HCT116 (cell line): ENCODE data around the gene ANP32B. TPM values are rescaled to one million over a fixed set of nuclear protein-coding genes. Genes with fewer than 3 reads are reported as not detected.

Source experiments
- ATAC-seq: fragments of 200-7000 bp; cut with Tn5 transposase; 2 replicates; pipeline ENCODE4 v1.9.1; 2020; ENCODE audit warnings: mild to moderate bottlenecking, moderate library complexity
- BruUV-seq: library from RNA; stranded (reverse); fragments of 400-500 nt; replicated peaks from 2 replicates; lab custom pipeline; 2021; lab: Mats Ljungman, UMichigan
- CTCF ChIA-PET: fragments of 300-600 bp; sonication (Branson Sonifier 250); formaldehyde crosslinking; loops from one replicate; lab custom pipeline; 2021; ENCODE audit warnings: antibody characterized with exemption; lab: Charles Lee
- POLR2A ChIA-PET: fragments of 300-600, 350-600 bp; sonication (Branson Sonifier 250); formaldehyde crosslinking; loops from one replicate; lab custom pipeline; 2021; ENCODE audit warnings: antibody characterized with exemption; lab: Charles Lee
- RAD21 ChIA-PET, 2 experiments: fragments of 300-600 bp; sonication (Branson Sonifier 250); formaldehyde crosslinking; loops; one replicate each; lab custom pipeline; 2023; ENCODE audit warnings: low total read pairs in 2 of 2; ENCODE audit not compliant: uncharacterized antibody in 2 of 2, unreplicated experiment in 2 of 2, low non-redundant PET in 1 of 2; lab: Charles Lee
- DNase-seq: peaks from one replicate; pipeline ENCODE4 v3.0.0-alpha.2; 2010; ENCODE audit warnings: low read depth, low spot score
- H2AFZ ChIP-seq: fragments of 200-600 bp; shearing (Covaris generic), sonication (generic); 2 replicates; pipeline ENCODE4 v1.6.1; 2017; ENCODE audit warnings: low read depth, mixed run types, mixed read lengths, antibody characterized with exemption, low read length; ENCODE audit not compliant: poor library complexity, severe bottlenecking
- H3K27ac ChIP-seq: 2 replicates; pipeline ENCODE4 v1.5.1; 2012; ENCODE audit warnings: low read depth, low read length
- H3K27me3 ChIP-seq: fragments of 200-600 bp; sonication (generic); 2 replicates; pipeline ENCODE4 v1.6.1; 2016; ENCODE audit warnings: mixed run types, low read length, mixed read lengths; ENCODE audit not compliant: insufficient read depth
- H3K36me3 ChIP-seq, 2 experiments: fragments of 200-500 bp in 1 of 2; fragments of 200-600 bp in 1 of 2; sonication (Bioruptor generic) in 1 of 2; sonication (generic) in 1 of 2; 2 replicates each; pipeline versions ENCODE4 v1.5.1 to v1.6.1; 2014 to 2016; ENCODE audit warnings: low read length in 2 of 2, inconsistent platforms in 1 of 2, mixed read lengths in 1 of 2, mixed run types in 1 of 2; ENCODE audit not compliant: insufficient read depth in 2 of 2, control insufficient read depth in 1 of 2
- H3K4me1 ChIP-seq, 2 experiments: fragments of 200-600 bp in 1 of 2; sonication (generic) in 1 of 2; 2 replicates each; pipeline versions ENCODE4 v1.5.1 to v1.6.1; 2012 to 2017; ENCODE audit warnings: low read length in 2 of 2, inconsistent platforms in 1 of 2, mild to moderate bottlenecking in 1 of 2, mixed read lengths in 1 of 2, mixed run types in 1 of 2, moderate library complexity in 1 of 2; ENCODE audit not compliant: insufficient read depth in 2 of 2, control insufficient read depth in 1 of 2
- H3K4me2 ChIP-seq: fragments of 200-600 bp; sonication (generic); 2 replicates; pipeline ENCODE4 v1.6.1; 2017; ENCODE audit warnings: mixed run types, low read length, mixed read lengths
- H3K4me3 ChIP-seq, 2 experiments: fragments of 200-600 bp in 1 of 2; sonication (generic) in 1 of 2; replicated peaks in 1 of 2; 2 replicates each; pipeline ENCODE4 v1.5.1; 2011 to 2016; ENCODE audit warnings: low read length in 2 of 2, control low read depth in 1 of 2, low read depth in 1 of 2, mild to moderate bottlenecking in 1 of 2, mixed read lengths in 1 of 2, mixed run types in 1 of 2
- H3K79me2 ChIP-seq: fragments of 200-600 bp; sonication (generic); 2 replicates; pipeline ENCODE4 v1.6.1; 2017; ENCODE audit warnings: mild to moderate bottlenecking, mixed run types, low read length, moderate library complexity, mixed read lengths; ENCODE audit not compliant: insufficient read depth
- H3K9ac ChIP-seq: fragments of 200-600 bp; sonication (generic); 2 replicates; pipeline ENCODE4 v1.6.1; 2016; ENCODE audit warnings: low read length, mixed read lengths
- H3K9me2 ChIP-seq: fragments of 200-600 bp; sonication (generic), shearing (Covaris generic); 2 replicates; pipeline ENCODE4 v1.6.1; 2017; ENCODE audit warnings: mixed run types, mild to moderate bottlenecking, moderate library complexity; ENCODE audit not compliant: insufficient read depth
- H3K9me3 ChIP-seq, 2 experiments: fragments of 200-500 bp in 1 of 2; fragments of 200-600 bp in 1 of 2; sonication (Bioruptor generic) in 1 of 2; sonication (generic) in 1 of 2; 2 replicates each; pipeline ENCODE4 v1.6.1; 2014 to 2017; ENCODE audit warnings: low read length in 2 of 2, mixed read lengths in 2 of 2, inconsistent platforms in 1 of 2, low read depth in 1 of 2, mild to moderate bottlenecking in 1 of 2, mixed run types in 1 of 2, moderate library complexity in 1 of 2; ENCODE audit not compliant: control insufficient read depth in 1 of 2, insufficient read depth in 1 of 2
- H4K20me1 ChIP-seq: fragments of 200-600 bp; sonication (generic), shearing (Covaris generic); 2 replicates; pipeline ENCODE4 v1.6.1; 2017; ENCODE audit warnings: mixed run types, mild to moderate bottlenecking, moderate library complexity; ENCODE audit not compliant: insufficient read depth
- ATF3 ChIP-seq: IDR thresholded peaks from 2 replicates; pipeline ENCODE4 v1.6.1; 2012
- CEBPB ChIP-seq: IDR thresholded peaks from 2 replicates; pipeline ENCODE4 v1.6.1; 2012; ENCODE audit warnings: low read depth
- EZH2 ChIP-seq: fragments of 200-600 bp; sonication (generic); IDR thresholded peaks from 2 replicates; pipeline ENCODE4 v1.6.1; 2017; ENCODE audit warnings: antibody characterized with exemption, mixed run types
- JUND ChIP-seq: IDR thresholded peaks from 2 replicates; pipeline ENCODE4 v1.6.1; 2012
- MAX ChIP-seq: IDR thresholded peaks from 2 replicates; pipeline ENCODE4 v1.6.1; 2012
- REST ChIP-seq: IDR thresholded peaks from 2 replicates; pipeline ENCODE4 v1.6.1; 2012; ENCODE audit warnings: low read depth
- SIN3A ChIP-seq: IDR thresholded peaks from 2 replicates; pipeline ENCODE4 v1.6.1; 2012; ENCODE audit warnings: low read depth
- SP1 ChIP-seq: IDR thresholded peaks from 2 replicates; pipeline ENCODE4 v1.6.1; 2012; ENCODE audit warnings: low read depth
- SRF ChIP-seq: IDR thresholded peaks from 2 replicates; pipeline ENCODE4 v1.6.1; 2012; ENCODE audit warnings: low read depth
- TCF7L2 ChIP-seq: IDR thresholded peaks from 2 replicates; pipeline ENCODE4 v1.7.0; 2011; ENCODE audit warnings: borderline replicate concordance, inconsistent platforms; ENCODE audit not compliant: insufficient read depth, insufficient read length; ENCODE audit errors: extremely low read depth
- ZFX ChIP-seq: fragments of 450-650 bp; IDR thresholded peaks from 2 replicates; pipeline ENCODE4 v1.6.1; 2017
- ZNF274 ChIP-seq: fragments of 200-500 bp; sonication (Bioruptor generic); IDR thresholded peaks from 2 replicates; pipeline ENCODE4 v1.6.1; 2014; ENCODE audit warnings: mild to moderate bottlenecking, low read depth, low read length, inconsistent platforms
- intact Hi-C: fragments of 100-400 bp; cut with micrococcal nuclease; formaldehyde crosslinking; loops from 2 replicates; pipeline ENCODE4 v1.10.0; 2022
- total RNA-seq: library from RNA; stranded (reverse); gene quantifications from one replicate; pipeline ENCODE4 v1.2.1, GENCODE V29; 2021; ENCODE audit not compliant: unreplicated experiment
- TF ChIP-seq, protein P1 (sequence below), 3 experiments: fragments of 200-600 bp in 1 of 3; sonication (generic) in 1 of 3; IDR thresholded peaks in 2 of 3; conservative IDR thresholded peaks in 1 of 3; 2 replicates each; pipeline ENCODE4 v1.5.1; 2012 to 2017; ENCODE audit warnings: low read depth in 2 of 3, low read length in 2 of 3, antibody characterized with exemption in 1 of 3, borderline replicate concordance in 1 of 3, control low read depth in 1 of 3, mild to moderate bottlenecking in 1 of 3, mixed read lengths in 1 of 3, mixed run types in 1 of 3, moderate library complexity in 1 of 3; ENCODE audit not compliant: insufficient read depth in 1 of 3
- TF ChIP-seq, protein P2 (sequence below): IDR thresholded peaks from 2 replicates; pipeline ENCODE4 v1.6.1; 2011; ENCODE audit warnings: mild to moderate bottlenecking, low read length, moderate library complexity; ENCODE audit not compliant: insufficient replicate concordance; ENCODE audit errors: extremely low read depth

ANP32B gene
- total RNA-seq, 1 experiment from 2014 or later: 206 TPM

- TF ChIP-seq MAX: no peak
- no peak for TF ChIP-seq SIN3A
- TF ChIP-seq TCF7L2: no peak
- TF ChIP-seq EZH2: no peak
- no peak for TF ChIP-seq JUND
- TF ChIP-seq ZFX: no peak
- TF ChIP-seq ATF3: no peak
- TF ChIP-seq REST: no peak
- no peak for TF ChIP-seq CEBPB
- TF ChIP-seq ZNF274: no peak
- TF ChIP-seq SP1: no peak
- TF ChIP-seq, protein P1, sequence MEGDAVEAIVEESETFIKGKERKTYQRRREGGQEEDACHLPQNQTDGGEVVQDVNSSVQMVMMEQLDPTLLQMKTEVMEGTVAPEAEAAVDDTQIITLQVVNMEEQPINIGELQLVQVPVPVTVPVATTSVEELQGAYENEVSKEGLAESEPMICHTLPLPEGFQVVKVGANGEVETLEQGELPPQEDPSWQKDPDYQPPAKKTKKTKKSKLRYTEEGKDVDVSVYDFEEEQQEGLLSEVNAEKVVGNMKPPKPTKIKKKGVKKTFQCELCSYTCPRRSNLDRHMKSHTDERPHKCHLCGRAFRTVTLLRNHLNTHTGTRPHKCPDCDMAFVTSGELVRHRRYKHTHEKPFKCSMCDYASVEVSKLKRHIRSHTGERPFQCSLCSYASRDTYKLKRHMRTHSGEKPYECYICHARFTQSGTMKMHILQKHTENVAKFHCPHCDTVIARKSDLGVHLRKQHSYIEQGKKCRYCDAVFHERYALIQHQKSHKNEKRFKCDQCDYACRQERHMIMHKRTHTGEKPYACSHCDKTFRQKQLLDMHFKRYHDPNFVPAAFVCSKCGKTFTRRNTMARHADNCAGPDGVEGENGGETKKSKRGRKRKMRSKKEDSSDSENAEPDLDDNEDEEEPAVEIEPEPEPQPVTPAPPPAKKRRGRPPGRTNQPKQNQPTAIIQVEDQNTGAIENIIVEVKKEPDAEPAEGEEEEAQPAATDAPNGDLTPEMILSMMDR (IDR thresholded peaks at IDR 0.05 in 2 of 3, conservative IDR thresholded peaks at IDR 0.05 in 1 of 3; ENCODE audit: borderline replicate concordance in 1 of 3, insufficient read depth in 1 of 3, low read depth in 2 of 3, low read length in 2 of 3): no peak
- TF ChIP-seq, protein P2, sequence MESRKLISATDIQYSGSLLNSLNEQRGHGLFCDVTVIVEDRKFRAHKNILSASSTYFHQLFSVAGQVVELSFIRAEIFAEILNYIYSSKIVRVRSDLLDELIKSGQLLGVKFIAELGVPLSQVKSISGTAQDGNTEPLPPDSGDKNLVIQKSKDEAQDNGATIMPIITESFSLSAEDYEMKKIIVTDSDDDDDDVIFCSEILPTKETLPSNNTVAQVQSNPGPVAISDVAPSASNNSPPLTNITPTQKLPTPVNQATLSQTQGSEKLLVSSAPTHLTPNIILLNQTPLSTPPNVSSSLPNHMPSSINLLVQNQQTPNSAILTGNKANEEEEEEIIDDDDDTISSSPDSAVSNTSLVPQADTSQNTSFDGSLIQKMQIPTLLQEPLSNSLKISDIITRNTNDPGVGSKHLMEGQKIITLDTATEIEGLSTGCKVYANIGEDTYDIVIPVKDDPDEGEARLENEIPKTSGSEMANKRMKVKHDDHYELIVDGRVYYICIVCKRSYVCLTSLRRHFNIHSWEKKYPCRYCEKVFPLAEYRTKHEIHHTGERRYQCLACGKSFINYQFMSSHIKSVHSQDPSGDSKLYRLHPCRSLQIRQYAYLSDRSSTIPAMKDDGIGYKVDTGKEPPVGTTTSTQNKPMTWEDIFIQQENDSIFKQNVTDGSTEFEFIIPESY: no peak
- no peak for TF ChIP-seq SRF
- TF ChIP-seq, all 23 proteins: peak for 0
- RAD21 ChIA-PET: no interaction called here
- intact Hi-C loops: no loop called here
- Histone ChIP-seq H4K20me1 (no peaks in the 10 kb centered on the region), H2AFZ (no peak overlapping the region), H3K27me3 (no peaks in the 10 kb centered on the region), H3K79me2 (peaks cover 66% of the 10 kb centered on the region), H3K9me2 (no peaks in the 10 kb centered on the region), H3K4me1 (peaks cover 4 to 24% of the 10 kb centered on the region in 2 experiments; a peak in 3 of 4 replicates), H3K9ac (peak overlapping the region; percentile 95; the same call in 1 of the 2 replicates), H3K36me3 (peaks cover 11 to 22% of the 10 kb centered on the region in 2 experiments; a peak in 2 of 4 replicates), H3K4me3 (peak overlapping the region; percentile 76 to 80), H3K27ac (no peak overlapping the region), H3K4me2 (peak overlapping the region; percentile 91), H3K9me3 (no peaks in the 10 kb centered on the region)
- ATAC-seq: no peak
- POLR2A ChIA-PET: interaction anchor here (7.5 kb wide), 1 partner anchor 11 kb away, joined by 73 read pairs; the partner anchor contains the start of gene NANS
- BruUV-seq: no TSS peak
- CTCF ChIA-PET: interaction anchor here (0.9 kb wide), 1 partner anchor 12 kb away, joined by 3 read pairs; no protein-coding TSS in a partner anchor
- no peak for DNase-seq
These were observed 63.9 kb downstream of the ANP32B start for GRCh38 chr9:98047002-98047401.
